Measurements from ENCODE around the gene UBAC1.

DNA sequence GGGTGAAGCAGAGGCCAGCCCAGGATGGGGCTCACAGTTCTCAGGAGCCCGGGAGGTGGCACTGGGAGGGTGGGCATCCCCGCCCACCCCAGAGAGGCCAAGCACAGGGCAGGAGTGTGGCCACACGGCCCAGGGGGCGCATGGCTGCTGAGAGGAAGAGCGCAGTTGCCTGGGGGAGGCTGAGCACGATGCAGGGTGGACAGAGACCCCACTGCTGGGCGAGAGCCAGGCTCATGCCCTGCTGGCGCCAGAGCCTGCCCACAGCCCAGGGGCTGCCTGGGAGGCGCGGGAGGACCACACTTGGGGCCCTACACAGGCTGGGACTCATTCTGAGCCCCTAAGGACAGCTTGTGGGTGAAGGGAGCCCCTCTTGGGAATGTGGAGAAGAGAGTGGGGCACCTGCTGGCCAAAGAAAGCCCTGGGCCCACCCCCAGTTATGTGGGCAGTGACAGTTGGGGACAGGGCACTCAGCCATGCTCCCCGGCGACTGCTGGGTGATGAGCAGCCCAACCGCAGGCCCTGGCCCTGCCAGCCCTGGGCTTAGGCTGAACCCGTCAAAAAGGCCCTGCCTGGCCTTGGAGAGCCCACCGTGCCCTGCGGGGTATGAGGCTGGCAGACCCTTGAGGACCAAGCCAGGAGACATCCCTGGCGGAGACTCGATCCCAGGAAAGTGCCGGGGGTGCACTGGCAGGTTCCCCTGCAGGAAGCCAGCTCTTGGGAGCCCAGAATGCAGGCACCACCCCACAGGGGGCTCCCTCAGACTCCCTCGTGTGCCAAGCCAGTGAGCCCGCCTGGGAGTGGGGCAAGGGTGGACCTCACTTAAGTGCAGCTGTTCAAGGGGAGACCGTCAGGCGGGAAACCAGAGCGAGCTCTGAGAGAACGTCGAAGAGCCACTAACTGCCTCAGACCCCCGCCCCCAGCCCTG lies 32.2 kb downstream of the UBAC1 start:
- TF ChIP-seq, protein P1, sequence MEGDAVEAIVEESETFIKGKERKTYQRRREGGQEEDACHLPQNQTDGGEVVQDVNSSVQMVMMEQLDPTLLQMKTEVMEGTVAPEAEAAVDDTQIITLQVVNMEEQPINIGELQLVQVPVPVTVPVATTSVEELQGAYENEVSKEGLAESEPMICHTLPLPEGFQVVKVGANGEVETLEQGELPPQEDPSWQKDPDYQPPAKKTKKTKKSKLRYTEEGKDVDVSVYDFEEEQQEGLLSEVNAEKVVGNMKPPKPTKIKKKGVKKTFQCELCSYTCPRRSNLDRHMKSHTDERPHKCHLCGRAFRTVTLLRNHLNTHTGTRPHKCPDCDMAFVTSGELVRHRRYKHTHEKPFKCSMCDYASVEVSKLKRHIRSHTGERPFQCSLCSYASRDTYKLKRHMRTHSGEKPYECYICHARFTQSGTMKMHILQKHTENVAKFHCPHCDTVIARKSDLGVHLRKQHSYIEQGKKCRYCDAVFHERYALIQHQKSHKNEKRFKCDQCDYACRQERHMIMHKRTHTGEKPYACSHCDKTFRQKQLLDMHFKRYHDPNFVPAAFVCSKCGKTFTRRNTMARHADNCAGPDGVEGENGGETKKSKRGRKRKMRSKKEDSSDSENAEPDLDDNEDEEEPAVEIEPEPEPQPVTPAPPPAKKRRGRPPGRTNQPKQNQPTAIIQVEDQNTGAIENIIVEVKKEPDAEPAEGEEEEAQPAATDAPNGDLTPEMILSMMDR (IDR thresholded peaks at IDR 0.05): no peak
- no peak for TF ChIP-seq POLR2A (IDR thresholded peaks at IDR 0.05)
